RKO (cell line): ENCODE measurements around the gene NKIRAS2.

Experiments
- DNase-seq: peaks from one replicate; pipeline ENCODE4 v3.0.0-alpha.2; 2016; ENCODE audit warnings: low spot score

NKIRAS2 gene

DNA sequence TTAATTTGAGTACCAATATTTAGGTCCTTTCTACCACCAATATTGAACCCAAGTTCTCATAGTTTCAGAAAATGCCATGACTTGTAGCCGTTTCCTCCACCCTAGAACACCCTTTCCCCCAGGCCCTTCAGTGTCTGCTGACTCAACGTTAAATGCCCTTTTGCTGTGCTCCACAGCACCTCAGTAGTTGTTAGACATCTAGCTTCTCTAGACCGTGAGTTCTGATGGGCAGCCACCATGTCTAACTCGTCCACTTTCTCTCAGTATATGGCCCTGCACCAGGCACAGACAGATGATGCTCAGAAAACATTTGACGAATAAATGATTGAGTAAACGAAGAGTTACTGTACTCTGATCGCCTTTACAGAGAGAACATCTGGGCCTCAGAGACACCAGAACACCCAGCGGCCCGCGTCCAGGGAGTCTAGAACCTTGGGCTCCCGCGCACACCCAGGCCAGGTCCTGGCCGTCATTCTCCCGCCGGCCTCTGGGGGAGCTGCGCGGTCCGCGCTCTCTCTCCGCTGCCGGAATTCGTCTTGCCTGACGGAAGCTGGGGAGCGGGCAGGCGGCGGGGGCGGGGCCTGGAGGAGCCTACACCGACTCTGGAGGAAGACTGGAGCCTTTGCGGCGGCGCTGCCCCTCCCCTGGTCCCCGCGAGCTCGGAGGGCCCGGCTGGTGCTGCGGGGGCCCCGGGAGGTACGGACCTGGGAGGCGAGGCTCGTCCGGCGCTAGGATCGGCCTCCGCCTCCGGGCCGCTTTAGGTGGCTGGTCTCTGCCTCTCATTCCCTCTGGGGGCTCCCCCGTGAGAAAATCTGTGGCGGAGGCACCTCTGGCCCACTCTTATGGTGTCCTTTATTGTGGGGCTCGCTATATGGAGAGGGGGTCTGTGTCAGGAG is at the start of gene NKIRAS2:
NKIRAS2 (plus strand) TSS at position 582 of the 896 bp plus-strand sequence. CDS start 1,488 bp downstream, outside the sequence.
- DNase-seq, result peak; percentile 92

GRCh38 chr17:41970901-41971331 is 49.0 kb upstream of the NKIRAS2 start:
- DNase-seq, result no peak

GRCh38 chr17:41971721-41972523 is 48.0 kb upstream of the NKIRAS2 start:
- no peak for DNase-seq

- no peak for DNase-seq
Observed at GRCh38 chr17:41972571-41973407, 47.1 kb upstream of the NKIRAS2 start.

GRCh38 chr17:41973408-41973811 is 46.5 kb upstream of the NKIRAS2 start:
- DNase-seq, result no peak

DNA sequence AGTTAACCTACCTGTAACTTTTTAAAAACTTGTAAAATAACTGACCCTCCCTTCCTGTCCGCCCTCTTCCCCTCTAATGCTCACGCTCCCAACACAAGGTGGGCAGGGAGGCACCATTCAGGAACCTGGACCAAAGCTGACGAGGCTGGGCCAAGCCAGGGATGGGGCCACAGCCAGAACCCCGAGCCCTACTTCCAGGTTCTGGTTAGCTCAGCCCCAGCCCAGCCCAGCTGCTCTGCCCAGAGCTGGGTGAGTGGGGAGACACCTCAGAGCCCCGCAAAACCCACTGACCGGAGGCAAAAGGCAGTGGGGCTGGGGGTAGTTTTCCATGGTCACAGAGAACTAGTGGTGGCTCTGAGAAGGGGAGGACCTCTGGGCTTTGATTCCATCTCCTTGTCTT is 45.9 kb upstream of the NKIRAS2 start:
- DNase-seq, result no peak

GRCh38 chr17:41974658-41975057 is 45.2 kb upstream of the NKIRAS2 start:
- DNase-seq, result no peak

DNA sequence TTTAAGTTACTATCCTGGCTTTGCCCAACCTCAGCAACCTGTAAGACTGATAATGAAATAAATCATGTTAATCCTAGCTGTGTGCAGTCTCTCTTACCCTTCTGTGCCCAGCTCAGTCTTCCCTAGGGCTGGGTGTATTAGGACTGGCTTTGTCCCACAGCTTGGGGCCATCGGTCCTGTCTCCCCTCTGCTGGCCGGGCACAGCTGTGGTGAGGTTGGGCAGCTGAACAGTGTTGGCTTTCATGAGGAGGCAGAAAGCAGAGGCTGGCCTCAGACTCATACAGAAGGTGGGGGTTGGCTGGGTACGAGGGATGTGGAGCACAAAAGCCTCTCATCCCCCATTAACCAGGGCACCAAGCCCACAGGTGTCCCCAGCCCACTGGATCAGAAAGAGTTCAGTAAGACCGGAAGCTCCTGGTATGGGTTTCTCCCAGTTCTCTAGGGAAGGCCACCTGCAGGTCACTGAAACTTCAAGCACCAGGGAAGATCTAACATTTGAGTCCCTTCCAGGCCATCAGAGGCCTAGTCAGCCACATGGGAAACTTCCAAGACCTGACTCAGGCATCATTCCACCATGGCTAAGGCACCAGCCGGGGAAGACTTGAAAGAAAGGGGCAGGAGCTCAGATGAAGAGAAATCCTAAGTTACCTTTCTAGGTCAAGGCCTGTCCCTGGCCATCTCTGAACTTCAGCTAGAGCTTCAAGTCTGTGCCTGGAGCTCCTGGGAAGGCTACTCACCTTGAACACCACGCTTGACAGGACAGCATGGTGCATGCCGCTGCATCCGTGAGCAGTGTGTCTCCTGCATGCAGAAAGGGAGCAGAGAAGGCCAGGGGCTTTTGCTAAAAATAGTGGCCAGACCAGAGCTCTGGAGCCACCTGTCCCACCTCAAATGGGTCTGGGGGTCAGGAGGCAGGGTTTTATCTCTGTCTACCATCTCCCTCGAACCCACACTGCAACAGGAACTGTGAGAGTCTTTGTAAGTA is 44.5 kb upstream of the NKIRAS2 start:
- no peak for DNase-seq

DNA sequence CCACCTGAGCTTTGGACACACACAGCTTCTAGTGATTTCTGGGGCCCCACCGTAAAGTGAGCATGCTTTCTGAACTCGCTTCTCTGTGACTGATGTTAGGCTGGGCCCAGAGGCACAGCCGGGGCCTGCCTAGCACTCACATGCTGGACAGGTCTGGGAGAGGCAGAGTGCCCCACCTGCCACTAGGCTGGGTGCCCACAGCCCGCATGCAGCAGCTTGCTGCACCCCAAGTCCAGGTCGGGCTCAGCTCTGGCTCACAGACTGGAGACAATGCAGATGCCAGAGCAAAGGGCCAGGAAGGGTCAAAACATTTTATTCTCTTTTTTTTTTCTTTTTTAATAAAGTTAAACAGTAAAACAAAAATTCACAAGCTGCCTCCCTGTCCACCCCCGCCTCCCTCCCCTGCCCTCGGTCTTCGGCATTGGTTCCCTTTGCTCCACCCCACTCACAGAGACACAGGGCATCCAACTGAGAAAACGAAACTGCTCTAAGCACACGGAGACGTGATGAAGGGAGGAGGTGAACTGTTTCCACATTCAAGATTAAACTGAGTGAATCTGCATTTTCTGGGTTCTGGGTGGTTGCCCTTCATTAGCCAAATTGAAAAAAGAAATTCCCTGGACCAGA is 43.6 kb upstream of the NKIRAS2 start:
- DNase-seq, result no peak

DNA sequence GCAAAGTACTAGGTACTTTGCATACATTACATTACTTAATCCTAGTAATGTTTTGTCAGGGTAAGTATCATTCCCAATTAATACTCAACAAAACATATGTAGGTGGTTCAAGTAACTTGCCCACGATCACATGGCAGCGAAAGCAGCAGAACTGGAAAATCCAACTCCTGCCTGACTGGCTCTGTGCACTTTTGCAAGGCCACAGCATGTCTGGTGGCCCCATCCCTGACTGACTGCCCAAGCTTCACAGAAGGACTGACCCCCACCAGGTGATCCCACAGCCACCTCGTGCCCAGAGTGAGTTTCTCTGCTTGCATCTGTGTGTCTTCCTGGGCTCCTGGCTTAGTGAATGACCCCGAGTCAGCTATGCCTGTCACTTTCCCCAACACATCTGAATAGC is 41.9 kb upstream of the NKIRAS2 start:
- no peak for DNase-seq

DNA sequence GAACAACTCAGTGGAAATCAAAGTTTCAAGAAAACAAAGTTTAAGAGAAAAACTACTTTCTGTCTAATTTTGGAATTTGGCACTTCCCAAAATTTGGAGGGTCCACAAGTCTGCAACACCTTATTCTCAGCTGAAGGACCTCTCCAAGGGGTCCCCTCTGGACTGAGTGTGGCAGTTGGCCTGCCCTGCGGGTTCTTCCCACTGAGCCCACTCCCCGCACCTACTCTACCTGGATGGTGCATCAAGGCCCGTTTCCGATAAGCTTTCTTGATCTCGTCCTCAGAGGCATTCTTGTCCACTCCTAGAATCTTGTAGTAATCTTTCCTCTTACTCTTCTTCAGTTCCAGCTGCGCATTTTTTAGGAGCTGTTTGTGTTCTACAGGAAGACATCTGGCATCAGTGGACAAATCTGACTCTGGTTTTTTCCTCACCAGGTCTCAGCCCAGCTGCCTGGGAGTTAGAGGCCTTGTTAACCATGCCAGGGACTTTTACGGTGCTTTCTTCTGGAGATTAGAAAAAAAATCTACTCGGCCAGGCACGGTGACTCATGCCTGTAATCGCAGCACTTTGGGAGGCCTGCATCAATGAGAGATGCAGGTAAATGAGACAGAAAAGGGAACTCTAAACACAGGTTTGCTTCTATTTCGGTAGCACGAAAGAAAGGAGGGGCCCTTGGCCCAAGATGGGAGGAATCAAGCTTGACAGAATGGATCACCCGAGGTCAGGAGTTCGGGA is 37.7 kb upstream of the NKIRAS2 start:
- no peak for DNase-seq

- no peak for DNase-seq
Observed at GRCh38 chr17:41984454-41984853, 35.4 kb upstream of the NKIRAS2 start.

- no peak for DNase-seq
Observed at GRCh38 chr17:41985919-41986318, 34.0 kb upstream of the NKIRAS2 start.

DNA sequence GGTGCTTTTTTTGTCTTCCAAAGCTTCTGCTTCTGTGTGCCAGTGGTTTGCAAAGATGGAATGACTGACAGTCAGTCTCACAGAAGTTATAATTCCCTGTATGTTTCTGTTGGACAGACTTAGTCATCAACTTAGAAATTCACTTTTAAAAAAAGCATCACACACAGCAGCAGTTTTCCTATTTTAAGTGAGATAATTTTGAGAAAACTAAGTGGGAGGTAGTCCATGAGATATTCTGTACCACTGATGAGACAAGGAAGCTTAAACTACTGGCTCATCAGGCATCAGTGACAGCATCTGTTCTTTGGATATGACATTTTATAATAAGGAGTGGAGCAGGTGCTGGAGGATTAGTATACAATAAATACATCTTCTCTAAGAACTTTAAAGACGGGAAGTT is 33.3 kb upstream of the NKIRAS2 start:
- DNase-seq, result no peak

- no peak for DNase-seq
Observed at GRCh38 chr17:41987642-41988041, 32.2 kb upstream of the NKIRAS2 start.

DNA sequence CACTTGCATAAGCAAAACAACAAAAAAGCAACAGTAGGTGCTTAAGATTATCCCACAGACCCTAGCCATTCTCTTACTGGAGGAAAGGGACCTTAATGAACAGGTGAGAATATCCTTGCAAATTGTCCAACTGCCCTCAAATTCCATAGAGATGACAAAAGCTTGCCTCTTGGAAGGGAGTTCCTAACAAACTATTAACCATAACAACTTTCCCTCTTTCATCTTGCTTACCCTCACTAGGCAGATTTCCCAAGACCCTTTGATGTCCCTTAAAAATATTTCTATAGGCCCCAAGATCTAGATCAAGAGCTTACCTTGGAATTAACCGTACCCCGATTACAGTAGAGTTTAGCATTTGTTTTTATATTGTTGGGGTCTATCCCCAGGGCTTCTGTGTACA is 31.5 kb upstream of the NKIRAS2 start:
- no peak for DNase-seq

GRCh38 chr17:41989702-41990419 is 30.0 kb upstream of the NKIRAS2 start:
- DNase-seq, result no peak

DNA sequence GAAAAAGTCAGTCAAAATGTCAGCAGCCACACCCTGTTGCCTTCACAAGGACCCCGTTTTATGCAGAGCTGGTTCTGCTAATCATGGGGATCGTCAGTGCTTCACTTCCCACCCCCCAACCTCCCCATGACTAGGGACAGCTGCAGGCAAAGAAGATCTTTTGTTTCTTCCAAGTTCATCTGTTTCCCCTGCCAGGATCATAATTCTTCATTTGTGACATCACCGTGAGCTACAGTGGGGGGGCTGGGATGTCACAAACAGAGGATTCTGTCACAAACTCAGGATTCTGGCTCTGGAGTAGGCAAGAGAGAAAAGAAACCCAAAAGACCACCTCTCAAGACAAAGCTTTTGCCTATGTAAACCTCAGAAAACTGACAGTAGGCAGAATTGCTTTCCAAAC is 27.3 kb upstream of the NKIRAS2 start:
- no peak for DNase-seq

- no peak for DNase-seq
Observed at GRCh38 chr17:41996855-41997164, 23.1 kb upstream of the NKIRAS2 start.
